Breast epithelium (tissue), 4 donors: ENCODE data around the gene CDIPT. TPM values are rescaled to one million over a fixed set of nuclear protein-coding genes. Genes with fewer than 3 reads are reported as not detected.

ENCODE experiments used
- DNase-seq, 2 donors: peaks; one replicate each; pipeline ENCODE4 v3.0.0-alpha.2; 2019; ENCODE audit warnings: low spot score in 2 of 2
- H3K27ac ChIP-seq, 2 donors: fragments of 200-600 bp; sonication (generic) in 1 of 2; one replicate each; pipeline ENCODE4 v1.5.1; 2016 to 2019; ENCODE audit warnings: mild to moderate bottlenecking in 1 of 2
- H3K27me3 ChIP-seq, 2 donors: fragments of 200-600 bp; sonication (generic) in 1 of 2; one replicate each; pipeline versions ENCODE4 v1.5.1 to v1.6.0; 2017 to 2019; ENCODE audit warnings: control low read depth in 1 of 2, mild to moderate bottlenecking in 1 of 2
- H3K36me3 ChIP-seq: fragments of 200-600 bp; one replicate; pipeline ENCODE4 v1.5.1; 2019
- H3K4me1 ChIP-seq, 2 donors: fragments of 200-600 bp; sonication (generic); one replicate each; pipeline ENCODE4 v1.5.1; 2016 to 2019; ENCODE audit warnings: control low read depth in 1 of 2
- H3K4me3 ChIP-seq, 3 donors: fragments of 200-600 bp; sonication (generic); 1 replicate in 2 of 3; 2 replicates in 1 of 3; pipeline ENCODE4 v1.5.1; 2016 to 2019; ENCODE audit warnings: mild to moderate bottlenecking in 3 of 3, moderate library complexity in 2 of 3
- H3K9me3 ChIP-seq, 2 donors: fragments of 200-600 bp; sonication (generic) in 1 of 2; one replicate each; pipeline ENCODE4 v1.5.1; 2016 to 2019; ENCODE audit warnings: control low read depth in 1 of 2
- CTCF ChIP-seq, 3 donors: fragments of 450-650 bp; IDR thresholded peaks; one replicate each; pipeline ENCODE4 v1.5.1; 2016 to 2017; ENCODE audit warnings: antibody characterized with exemption in 3 of 3, mild to moderate bottlenecking in 3 of 3, moderate library complexity in 3 of 3
- POLR2A ChIP-seq: fragments of 450-650 bp; IDR thresholded peaks from one replicate; pipeline ENCODE4 v1.6.1; 2016; ENCODE audit warnings: antibody characterized with exemption, mild to moderate bottlenecking, moderate library complexity
- POLR2AphosphoS5 ChIP-seq, 3 donors: sonication (generic); formaldehyde crosslinking; IDR thresholded peaks; one replicate each; pipeline ENCODE4 v1.6.1; 2017; ENCODE audit warnings: antibody characterized with exemption in 3 of 3
- intact Hi-C: fragments of 100-400 bp; cut with DNase I; formaldehyde crosslinking; loops from one replicate; pipeline ENCODE4 v1.15.1; 2023; ENCODE audit warnings: low total_unique reads
- total RNA-seq, 3 donors: library from RNA; depleted of rRNA; stranded (reverse); fragments of >200 nt; gene quantifications; one replicate each; pipeline ENCODE4 v1.1.0, GENCODE V29; 2016

Gene CDIPT
- total RNA-seq, 3 donors from 2014 or later: 102 to 119 (median 117) TPM

GRCh38 chr16:29843931-29844330 is 19.1 kb downstream of the CDIPT start:
- no peaks in the 10 kb centered on the region for H3K9me3 ChIP-seq
- TF ChIP-seq CTCF (IDR thresholded peaks at IDR 0.05): no peak
- TF ChIP-seq POLR2A: no peak
- no peak for TF ChIP-seq POLR2AphosphoS5 (IDR thresholded peaks at IDR 0.05)
- DNase-seq: no peak
- H3K36me3 ChIP-seq: peaks cover 5% of the 10 kb centered on the region
- intact Hi-C loops: no loop called here
- H3K4me3 ChIP-seq: no peak overlapping the region
- no peak overlapping the region for H3K27ac ChIP-seq
- no peaks in the 10 kb centered on the region for H3K27me3 ChIP-seq
- no peaks in the 10 kb centered on the region for H3K4me1 ChIP-seq

- DNase-seq: no peak
- intact Hi-C loops: no loop called here
- Histone ChIP-seq H3K27me3 (no peaks in the 10 kb centered on the region), H3K9me3 (no peaks in the 10 kb centered on the region), H3K4me3 (no peak overlapping the region), H3K36me3 (peaks cover 5% of the 10 kb centered on the region), H3K27ac (no peak overlapping the region), H3K4me1 (no peaks in the 10 kb centered on the region)
- TF ChIP-seq CTCF (IDR thresholded peaks at IDR 0.05) (no peak), POLR2AphosphoS5 (IDR thresholded peaks at IDR 0.05) (no peak), POLR2A (no peak)
Observed at GRCh38 chr16:29842732-29843346, 20.2 kb downstream of the CDIPT start.

- peaks cover 5% of the 10 kb centered on the region for H3K36me3 ChIP-seq
- H3K27me3 ChIP-seq: no peaks in the 10 kb centered on the region
- TF ChIP-seq CTCF (IDR thresholded peaks at IDR 0.05) (no peak), POLR2AphosphoS5 (IDR thresholded peaks at IDR 0.05) (no peak), POLR2A (no peak)
- H3K4me1 ChIP-seq: no peaks in the 10 kb centered on the region
- no peaks in the 10 kb centered on the region for H3K9me3 ChIP-seq
- intact Hi-C loops: no loop called here
- no peak overlapping the region for H3K27ac ChIP-seq
- no peak for DNase-seq
- no peak overlapping the region for H3K4me3 ChIP-seq
Observed at GRCh38 chr16:29841631-29842030, 21.4 kb downstream of the CDIPT start.

- H3K36me3 ChIP-seq: peaks cover 5% of the 10 kb centered on the region
- TF ChIP-seq POLR2AphosphoS5 (IDR thresholded peaks at IDR 0.05) (no peak), CTCF (IDR thresholded peaks at IDR 0.05) (no peak), POLR2A (no peak)
Observed at GRCh38 chr16:29840240-29840639, 22.8 kb downstream of the CDIPT start.

GRCh38 chr16:29839822-29840221 is 23.2 kb downstream of the CDIPT start:
- intact Hi-C loops: no loop called here
- Histone ChIP-seq H3K36me3 (peaks cover 5% of the 10 kb centered on the region), H3K27me3 (no peaks in the 10 kb centered on the region), H3K9me3 (no peaks in the 10 kb centered on the region), H3K4me3 (no peak overlapping the region), H3K4me1 (no peaks in the 10 kb centered on the region), H3K27ac (no peak overlapping the region)
- no peak for DNase-seq
- TF ChIP-seq POLR2AphosphoS5 (IDR thresholded peaks at IDR 0.05): no peak
- no peak for TF ChIP-seq CTCF (IDR thresholded peaks at IDR 0.05)
- no peak for TF ChIP-seq POLR2A

More at GRCh38 chr16:29840240-29840639, 22.8 kb downstream of the CDIPT start:
- DNase-seq: no peak
- no peaks in the 10 kb centered on the region for H3K9me3 ChIP-seq
- no peaks in the 10 kb centered on the region for H3K27me3 ChIP-seq
- H3K4me3 ChIP-seq: no peak overlapping the region
- no peak overlapping the region for H3K27ac ChIP-seq
- intact Hi-C loops: no loop called here
- H3K4me1 ChIP-seq: no peaks in the 10 kb centered on the region
